ENCODE measurements around the gene EML2.

Gene EML2

DNA sequence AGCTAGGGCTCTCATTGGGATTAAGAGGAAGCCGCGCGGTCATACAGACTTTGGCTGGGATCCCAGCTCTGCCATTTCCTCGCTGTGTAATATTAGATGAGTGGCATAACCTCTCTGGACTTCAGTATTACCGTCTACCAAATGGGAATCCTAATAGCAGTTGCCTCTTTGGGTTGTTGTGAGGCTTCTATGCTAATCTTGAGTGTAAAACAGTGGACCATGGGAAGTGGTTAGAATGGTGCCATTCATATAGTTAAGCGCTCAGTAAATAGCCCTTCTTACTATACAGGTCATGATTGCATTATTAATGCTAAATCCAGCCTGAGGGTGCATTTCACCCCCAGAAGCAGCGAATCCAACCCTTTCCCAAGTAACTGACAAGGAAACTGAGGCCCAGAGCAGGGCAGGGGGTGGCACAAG, 54.0 kb downstream of the EML2 start:
- no peak for DNase-seq

DNA sequence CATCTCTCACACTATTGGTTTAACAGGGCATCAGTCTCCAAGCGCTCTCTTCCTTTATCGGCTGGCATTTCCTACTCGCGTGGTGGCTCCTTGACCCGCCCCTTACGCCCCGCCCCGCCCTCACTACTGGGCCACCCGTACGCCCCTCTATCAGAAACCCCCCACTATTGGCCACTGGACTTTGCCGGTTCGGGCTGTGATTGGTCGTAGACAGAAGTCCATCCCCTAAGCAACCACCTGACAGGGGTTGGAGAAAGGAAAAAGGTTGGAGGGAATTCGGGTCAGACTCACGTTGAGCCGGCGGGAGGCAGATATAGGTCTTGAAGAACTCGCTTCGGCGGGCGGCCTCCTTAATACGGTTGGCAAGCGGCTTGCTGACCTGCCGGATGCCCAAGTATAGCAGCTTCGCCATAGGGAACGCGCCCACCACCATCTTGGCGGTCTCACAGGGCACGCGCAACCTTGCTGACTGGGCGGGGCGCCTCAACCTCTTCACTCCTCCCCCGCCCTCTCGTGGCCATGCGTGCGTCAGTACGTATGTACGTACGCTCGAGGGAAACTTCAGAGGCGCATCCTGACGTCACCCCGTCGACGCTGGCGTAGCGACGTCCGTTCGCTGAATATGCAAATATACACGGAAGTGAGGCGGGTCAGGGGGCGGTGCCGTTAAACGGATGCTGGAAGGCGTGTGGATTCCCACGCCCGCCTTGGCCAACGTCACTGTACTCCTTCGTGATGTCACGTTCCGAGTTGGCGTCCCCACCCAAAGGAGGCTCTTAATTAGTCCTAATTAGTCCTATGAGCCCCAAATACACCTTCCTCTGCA, 54.7 kb downstream of the EML2 start, which contains the start of gene OPA3:
Gene OPA3, minus strand, starts transcription at position 471 of the 826 bp plus-strand sequence. Its CDS starts 38 bp downstream, at position 433.
- peak; percentile 100 for DNase-seq

DNA sequence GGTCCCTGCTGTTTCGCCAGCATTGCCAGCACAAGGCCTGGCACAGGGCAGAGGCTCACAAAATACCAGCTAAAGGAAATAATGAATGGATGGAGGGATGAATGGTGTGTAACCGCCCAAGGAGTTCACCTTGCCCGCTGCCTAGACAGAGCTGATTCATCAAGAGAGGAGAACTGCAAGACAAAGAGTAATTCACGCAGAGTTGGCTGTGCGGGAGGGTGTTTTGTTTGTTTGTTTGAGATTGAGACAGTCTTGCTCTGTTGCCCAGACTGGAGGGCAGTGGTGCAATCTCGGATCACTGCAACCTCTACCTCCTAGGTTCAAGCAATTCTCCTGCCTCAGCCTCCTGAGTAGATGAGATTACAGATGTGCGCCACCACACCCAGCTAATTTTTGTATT, 57.6 kb downstream of the EML2 start:
- no peak for DNase-seq

DNA sequence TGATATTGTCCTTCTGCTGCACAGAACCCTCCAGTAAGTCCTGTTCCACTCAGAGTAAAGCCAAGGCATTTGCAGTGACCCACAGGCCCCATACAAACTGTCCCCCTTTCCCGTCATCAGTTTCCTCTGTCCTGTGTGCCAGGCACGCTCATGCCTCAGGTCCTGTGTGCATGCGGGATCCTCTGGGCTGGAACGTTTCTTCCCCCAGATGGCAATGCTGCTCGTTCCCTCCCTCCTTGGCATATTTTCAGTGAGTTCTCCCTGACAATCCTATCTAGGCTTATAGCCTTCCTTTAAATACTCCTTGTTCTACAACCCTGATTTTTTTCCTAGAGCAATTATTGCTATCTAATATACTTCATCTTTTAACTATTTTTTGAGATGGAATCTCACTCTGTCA, 60.3 kb downstream of the EML2 start:
- DNase-seq: no peak

DNA sequence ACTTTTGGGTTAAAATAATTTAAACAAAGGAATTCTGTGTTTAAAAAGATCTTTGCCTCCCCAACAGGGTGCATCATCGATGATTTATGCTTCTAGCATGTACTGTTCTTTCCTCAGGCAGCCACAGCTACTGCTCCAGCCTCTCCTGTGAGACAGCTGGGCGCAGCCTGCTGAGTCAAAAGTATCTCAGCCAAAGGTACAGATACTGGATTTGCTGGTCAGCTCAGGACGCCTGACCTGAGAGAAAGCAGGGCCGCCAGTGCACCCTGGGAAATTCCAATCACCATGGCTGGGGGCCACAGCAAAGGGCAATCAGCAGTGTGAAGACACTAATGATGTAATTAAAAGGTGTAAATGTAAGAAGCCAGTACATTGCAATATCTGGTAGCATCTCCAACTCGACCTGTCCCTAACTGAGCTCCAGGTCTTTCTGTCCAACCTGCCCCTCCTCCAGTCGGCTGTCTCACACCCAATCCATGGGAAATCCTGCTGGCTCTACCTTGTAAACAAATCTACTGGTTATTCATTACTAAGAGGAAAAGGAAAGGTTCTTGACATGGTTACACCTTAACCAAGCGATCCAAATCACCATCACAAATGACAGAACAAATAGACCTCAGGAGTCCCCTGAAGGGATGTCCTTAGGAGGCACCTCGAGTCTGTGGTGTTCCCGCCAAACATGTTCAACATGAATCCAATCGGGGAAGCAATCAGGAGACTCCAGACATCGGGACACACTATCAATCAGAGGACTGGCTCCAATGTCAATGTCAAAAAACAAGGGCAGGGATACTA, 61.9 kb downstream of the EML2 start:
- DNase-seq: no peak

DNA sequence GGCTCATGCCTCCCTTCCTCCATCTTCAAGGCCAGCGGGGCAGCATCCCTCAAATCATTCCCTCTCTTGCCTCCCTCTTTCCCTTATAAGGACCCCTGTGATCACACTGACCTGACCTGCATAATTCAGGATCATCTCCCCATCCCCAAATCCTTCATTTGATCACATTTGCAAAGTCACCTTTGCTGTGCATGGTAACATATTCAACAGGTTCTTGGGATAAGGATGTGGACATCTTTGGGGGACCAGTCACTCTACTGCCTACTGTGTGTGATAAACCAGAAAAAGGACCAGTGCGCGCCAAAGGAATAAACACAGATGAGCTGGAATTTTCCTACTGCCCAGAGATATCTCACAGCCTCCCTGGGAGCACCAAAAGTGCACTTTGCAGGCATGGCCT, 62.5 kb downstream of the EML2 start:
- no peak for DNase-seq

DNA sequence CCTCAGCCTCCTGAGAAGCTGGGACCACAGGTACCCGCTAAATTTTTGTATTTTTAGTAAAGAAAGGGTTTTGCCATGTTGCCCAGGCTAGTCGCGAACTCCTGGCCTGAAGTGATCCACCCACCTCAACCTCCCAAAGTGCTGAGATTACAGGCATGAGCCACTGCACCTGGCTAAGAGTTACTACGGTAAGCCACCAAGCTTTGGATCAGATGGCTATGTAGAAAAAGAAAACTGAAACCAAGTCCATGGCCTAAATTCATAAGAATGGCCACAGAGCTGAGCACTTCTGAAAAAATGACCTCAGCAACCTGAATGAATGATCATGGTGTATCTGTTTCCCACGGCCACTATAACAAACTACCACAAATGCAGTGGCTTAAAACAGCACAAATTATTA, 64.0 kb downstream of the EML2 start:
- DNase-seq: no peak

DNA sequence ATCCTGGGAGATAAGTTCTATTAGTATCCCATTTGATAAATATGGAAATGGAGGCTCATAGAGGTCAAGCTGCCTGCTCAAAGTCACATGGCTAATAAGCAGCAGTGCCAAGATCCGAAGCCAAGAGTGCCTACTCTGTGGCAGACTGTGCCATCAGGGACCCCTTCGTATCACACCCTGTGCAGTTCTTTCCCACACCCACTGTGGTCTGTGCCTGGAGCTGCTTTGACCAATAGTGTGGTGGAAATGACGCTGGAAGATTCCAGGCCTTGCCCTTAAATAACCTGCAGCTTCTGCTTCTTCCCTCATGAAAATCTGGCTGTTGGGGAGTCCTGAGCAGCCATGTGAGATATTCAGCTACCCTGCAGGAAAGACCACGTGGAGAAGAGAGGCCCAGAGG, 64.7 kb downstream of the EML2 start:
- no peak for DNase-seq

DNA sequence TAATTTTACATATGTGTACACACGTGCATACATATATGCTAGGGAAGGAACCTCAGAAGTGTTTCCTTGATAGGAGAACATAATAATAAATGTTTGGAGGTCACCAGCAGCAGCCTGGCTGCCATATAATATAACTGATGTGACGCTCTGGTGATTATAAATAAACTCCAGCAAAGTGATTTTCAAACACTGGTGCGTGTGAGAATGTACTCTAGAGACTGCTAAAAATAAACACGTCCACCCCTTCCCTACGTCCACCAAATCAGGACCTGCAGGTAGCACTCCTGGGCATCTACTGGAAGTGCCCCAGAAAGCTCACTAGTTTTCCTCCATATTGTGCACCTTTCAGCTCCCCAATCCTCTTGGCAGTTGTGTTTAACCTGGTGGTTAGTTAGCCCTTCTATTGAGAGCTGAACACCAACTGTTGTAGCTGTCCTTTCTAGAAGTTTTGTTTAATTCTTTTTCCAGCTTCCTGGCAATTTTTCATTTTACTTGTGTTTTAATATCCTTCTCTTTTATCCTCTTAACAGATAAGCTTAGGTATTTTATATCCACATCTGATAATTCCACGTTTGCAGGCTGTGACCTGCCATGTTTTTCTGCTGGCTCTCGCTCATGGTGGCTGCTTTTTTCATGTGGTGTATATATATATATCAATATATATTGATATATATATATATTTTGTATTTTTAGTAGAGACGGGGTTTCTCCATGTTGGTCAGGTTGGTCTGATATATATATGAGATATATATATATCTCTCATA, 67.6 kb downstream of the EML2 start:
- no peak for DNase-seq

DNA sequence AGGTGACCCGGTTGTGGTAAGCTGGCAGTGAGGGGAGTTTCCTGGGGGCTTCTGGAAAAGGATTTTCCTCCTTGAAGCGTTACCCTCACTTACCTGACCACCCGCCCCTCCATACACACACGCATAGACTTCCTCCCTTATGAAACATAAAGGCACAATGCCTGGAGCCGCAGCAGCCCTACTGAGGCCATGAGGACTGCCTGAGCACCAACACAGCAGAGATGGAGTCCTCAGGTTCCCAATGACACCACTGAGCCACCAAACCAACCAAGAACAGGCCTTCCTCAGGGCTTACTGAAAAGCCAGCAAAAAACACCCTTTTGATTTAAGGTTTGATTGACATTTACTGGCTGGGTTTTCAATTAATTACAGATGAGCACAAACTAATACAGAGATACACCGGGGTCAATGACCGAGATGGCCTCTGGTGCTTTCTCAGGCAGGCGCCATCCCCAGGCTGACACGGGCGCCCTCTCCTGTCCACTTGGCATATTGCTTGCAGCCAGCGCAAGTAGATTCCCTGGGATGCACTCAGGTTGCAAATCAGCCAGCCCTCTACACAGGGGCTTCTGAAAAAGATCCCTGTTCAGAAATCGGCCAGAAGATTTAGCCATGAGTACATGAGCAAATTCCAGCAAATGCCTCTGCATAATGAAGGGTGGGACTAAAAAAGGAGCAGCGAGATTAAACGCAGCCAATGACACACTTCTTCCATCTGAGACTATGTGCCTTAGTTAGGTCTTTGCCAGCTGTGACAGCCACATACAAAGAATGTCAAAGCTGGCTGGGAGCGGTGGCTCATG, 69.4 kb downstream of the EML2 start:
- DNase-seq: peak; percentile 44

DNA sequence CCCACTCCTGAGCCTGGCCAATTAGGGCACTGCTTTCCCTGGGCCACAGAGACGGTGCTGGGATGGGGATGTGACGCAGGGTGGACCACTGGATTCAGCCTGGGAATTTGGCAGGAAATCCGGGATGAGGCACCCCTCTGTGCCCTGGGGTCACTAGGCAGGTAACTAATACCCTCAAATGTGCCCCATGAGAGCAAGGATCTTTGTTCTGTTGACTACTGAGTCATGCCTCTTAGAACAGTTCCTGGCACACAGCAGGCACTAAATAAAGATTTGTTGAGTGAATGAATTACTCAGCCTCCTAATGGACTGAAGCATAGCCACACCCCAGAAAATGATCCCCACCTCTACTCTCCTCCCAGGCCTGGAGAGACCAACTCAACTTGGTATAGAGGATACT, 70.5 kb downstream of the EML2 start:
- no peak for DNase-seq

DNA sequence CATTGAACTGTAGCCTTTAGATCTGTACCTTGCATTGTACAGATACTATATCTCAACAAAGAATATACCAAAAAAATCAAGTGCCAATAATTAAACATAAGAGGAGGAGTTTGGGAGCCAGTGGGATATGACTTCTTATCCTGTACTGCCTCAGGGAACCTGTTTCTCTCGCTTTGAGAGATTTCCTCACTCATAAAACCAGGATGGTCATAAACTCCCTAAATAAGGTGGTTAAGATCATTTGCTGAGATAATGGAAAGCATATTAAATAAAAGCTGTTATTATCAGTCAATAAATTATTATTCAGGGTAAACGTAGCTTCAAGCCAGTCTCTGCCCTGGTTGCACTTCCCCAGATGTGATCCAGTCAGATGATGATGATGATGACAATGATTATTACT, 71.6 kb downstream of the EML2 start:
- DNase-seq: peak; percentile 11

DNA sequence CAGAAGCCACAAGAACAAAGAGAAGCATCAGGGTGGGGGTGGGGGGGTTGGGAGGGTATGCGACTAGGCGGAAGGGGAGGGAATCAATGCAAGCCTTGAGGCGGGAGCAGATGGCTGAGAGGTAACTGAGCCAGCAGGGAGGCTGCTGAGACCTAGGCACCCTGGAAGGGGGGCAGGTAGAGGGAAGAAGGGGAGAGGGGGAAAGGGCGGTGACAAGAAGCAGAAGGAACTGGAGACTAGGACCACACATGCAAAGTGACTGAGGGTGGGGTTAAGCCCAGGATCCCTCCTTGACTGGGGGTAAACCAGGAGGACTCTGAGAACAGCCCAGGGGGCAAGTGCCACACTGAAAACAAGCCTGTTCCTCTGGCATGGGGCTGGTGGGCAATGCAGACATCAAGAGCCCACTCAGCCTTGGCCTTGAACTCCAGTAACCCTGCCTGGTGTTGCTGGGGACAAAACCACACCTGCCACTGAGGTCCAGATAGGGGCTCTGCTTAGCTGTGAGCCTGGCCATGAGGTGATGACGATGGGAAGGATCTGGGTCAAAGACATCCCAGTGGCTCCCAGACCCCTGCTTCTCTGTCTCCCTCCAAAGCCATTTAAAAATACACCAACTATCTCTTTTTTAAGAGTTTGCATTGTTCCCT, 74.9 kb downstream of the EML2 start:
- no peak for DNase-seq

DNA sequence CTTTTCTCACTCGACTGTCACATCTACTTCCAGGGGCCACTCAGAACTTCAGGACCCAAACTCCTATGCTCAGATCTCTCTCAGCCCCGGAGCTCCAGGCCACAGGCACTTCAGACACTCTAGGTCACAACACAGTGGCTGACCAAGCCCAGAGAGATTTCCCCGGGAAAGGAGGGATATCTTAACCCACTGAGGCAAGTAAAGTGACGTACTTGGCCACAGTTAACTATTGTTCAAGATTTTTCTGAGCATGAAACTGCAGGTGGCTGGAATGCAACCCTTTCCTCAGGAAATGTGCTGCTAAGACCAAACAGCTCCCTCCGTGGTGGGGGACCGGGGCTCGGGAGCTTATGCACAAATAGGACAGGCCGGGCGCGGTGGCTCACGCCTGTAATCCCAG, 78.5 kb downstream of the EML2 start:
- no peak for DNase-seq

DNA sequence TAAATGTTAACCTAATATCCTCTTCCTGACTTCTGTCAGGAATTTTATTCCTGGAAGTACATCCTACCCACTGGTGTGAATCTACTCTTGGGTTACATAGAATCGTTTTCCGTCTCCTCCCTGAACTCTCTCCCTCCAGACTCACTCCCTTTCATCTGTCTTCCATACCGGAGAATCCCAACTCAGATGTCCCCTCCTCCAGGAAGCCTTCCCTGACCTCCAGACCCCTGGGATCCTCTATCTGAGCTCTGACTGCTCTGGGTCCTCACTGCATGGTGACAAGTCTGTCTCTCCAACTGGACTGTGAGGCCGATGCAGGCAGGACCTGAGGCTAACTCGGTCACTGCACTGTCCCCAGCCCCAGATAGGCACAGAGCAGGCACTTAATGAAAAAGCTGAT, 79.2 kb downstream of the EML2 start:
- no peak for DNase-seq
